Inflammatory macrophage treated with lipopolysaccharide for 1 hour (primary cell): ENCODE data around the gene AFAP1L2.

Source experiments
- DNase-seq, 2 donors: peaks; one replicate each; pipeline ENCODE4 v3.0.0-alpha.2; 2020 to 2022

AFAP1L2 gene

GRCh38 chr10:114307731-114308130 lies 96.6 kb downstream of the AFAP1L2 start:
- DNase-seq, result no peak

DNA sequence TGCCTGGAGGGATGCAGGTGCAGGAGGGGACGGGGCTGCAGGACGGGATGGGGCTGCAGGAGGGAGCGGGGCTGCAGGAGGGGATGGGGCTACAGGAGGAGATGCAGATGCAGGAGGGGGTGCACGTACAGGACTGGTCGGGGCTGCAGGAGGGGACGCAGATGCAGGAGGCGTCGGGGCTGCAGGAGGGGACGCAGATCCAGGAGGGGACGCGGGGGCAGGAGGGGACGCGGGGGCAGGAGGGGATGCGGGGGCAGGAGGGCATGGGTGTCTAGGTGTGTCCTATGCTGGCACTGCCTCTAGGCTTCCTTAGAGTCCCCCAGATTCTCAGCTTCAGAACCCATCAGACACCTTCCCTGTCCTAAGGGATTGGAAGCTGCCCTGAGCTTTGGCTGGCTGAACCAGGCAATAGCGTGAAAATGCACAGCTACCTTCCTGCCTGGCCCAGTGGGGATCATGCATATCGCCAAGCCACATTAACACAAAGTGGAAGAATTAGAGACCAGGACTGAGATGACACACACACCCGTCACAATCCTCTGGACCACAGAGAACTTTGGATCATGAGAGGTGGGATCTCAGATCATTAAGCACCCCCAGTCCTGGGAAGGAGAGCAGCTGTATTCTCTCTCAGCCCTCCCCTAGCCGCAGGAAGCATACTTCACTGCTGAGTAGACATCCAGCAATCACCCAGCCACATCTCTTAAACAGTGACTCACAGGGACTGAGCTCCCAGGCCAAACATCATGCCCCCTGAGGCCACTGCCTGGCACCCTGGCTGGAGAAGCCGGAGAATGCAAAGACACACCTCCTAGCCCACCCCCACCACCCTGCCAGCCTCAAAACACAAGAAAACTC lies 98.0 kb downstream of the AFAP1L2 start:
- no peak for DNase-seq

- DNase-seq, result no peak
These were observed 98.8 kb downstream of the AFAP1L2 start for GRCh38 chr10:114305521-114305925.

GRCh38 chr10:114304571-114305421 lies 99.5 kb downstream of the AFAP1L2 start:
- DNase-seq, result peak; percentile 4 to 33

- DNase-seq, result peak; percentile 47 to 84
These were observed 100.2 kb downstream of the AFAP1L2 start for GRCh38 chr10:114304017-114304570.

GRCh38 chr10:114303556-114303955 lies 100.7 kb downstream of the AFAP1L2 start:
- DNase-seq, result no peak

DNA sequence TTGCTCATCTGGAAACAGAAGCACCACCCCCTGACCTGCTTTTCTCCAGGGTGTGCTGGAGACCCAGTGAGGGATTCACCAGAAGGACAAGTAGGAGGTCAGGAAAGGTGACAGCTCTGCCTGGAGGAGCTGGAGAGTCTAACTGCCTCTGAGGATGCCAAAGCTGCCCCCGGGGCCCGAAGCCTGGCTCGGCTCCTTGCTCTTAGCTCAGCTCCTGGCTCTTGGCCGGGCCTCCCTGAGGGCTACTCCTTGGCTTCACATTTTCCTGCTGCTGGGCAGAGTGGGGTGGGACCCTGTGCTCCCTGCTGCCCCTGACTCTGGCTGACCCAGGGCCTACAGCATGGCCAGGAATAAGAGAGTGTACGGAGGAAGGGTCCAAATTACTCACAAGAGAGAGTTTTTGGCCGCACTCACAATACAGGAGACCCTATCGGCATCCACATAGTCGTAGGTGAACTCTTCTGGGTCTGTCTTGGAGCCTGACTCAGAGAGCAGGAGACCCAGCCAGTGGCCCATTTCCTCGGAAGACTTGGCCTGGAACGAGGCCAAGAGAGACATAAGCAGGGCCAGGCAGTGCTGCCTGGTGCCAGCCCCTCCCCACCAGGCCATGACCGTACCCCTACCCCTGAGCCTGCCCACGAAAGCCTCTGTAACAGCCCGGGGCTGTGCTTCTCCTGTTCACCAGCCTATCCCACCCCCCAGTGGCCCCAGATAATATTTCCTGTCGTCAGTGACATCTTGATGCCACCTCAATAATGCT lies 102.2 kb downstream of the AFAP1L2 start:
- no peak for DNase-seq

GRCh38 chr10:114301177-114301576 lies 103.1 kb downstream of the AFAP1L2 start:
- DNase-seq, result no peak

DNA sequence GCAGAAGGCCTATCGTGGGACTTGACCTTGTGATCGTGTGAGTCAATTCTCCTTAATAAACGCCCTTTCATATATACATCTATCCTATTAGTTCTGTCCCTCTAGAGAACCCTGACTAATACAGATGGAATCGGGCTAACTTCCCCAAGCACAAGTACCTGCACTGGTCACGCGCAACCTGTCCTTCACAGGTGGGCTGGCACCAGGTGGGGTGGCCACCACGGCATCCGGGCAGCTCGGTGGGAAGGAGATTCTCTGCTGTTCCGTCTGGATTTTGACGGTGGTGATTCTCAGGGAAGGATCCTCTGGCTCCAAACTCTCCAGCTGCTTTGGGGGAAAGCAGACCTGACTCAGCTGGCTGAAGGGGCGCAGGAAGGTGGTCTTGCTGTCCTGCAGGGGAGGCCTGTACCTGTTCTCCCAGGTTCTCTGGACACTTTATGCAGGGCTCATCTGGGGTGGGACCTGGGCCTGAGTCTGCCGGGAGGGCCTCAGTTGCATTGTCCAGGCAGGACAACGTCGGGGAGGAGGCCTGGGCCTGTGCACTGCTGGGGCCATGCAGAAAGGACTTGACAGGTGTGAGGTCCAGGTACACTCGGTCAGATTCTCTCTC lies 104.2 kb downstream of the AFAP1L2 start:
- no peak for DNase-seq

- DNase-seq, result no peak
These were observed 107.1 kb downstream of the AFAP1L2 start for GRCh38 chr10:114297136-114297705.

GRCh38 chr10:114295393-114295792 lies 108.9 kb downstream of the AFAP1L2 start:
- no peak for DNase-seq

DNA sequence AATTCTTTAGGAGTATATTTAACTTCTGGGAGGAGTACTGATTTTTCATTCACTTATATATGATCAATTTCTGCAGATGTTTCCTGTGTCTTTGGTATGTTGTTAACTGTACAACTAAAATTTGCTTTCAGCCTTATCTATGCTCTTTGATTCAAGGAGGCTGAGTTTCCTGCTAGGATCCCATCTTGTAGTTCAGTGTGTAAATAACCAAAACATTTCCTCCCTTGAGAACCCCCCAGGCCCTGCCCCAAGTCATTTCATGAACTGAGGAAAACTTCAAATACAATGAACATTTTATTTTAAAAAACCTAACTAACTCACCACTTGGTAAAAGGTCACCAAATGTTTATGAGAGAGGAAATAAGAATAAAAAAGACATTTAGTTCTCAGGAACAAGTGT lies 109.8 kb downstream of the AFAP1L2 start:
- DNase-seq, result no peak

DNA sequence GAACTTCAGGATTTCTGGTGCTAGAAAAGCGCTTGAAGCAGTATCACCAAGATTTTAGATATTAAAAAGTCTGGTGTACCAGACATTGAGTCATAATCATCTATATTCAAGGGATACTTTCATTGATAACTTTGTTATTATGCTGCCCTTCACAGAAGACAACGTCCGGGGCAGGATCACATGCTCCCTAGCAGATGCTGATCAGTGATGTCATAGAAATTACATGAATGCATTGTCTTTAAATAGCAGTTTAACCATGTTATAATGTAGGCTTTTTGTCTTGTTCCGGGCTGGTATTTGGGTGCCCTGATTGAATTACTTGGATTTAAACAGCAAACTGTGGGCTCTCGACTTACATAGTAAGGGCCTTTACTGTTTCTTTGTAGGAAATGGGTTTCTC lies 111.2 kb downstream of the AFAP1L2 start:
- DNase-seq, result no peak

GRCh38 chr10:114291516-114291915 lies 112.8 kb downstream of the AFAP1L2 start:
- no peak for DNase-seq

DNA sequence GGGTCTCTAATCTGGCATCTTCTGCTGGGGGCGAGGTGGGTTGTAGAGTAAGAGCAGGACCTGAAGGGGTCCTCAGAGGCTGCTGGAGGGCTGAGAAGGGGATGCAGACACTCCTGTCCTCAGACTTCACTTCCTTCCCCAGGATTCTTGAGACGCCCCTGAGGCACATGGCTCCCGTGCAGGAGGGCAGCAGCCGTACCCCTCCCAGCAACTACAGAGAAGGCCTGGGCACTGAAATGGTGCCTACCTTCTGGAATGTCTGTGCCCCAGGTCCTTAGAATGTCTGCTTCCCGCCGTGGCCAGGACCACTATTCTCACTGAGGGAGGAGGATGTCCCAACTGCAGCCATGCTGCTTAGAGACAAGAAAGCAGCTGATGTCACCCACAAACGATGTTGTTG lies 113.2 kb downstream of the AFAP1L2 start:
- no peak for DNase-seq

DNA sequence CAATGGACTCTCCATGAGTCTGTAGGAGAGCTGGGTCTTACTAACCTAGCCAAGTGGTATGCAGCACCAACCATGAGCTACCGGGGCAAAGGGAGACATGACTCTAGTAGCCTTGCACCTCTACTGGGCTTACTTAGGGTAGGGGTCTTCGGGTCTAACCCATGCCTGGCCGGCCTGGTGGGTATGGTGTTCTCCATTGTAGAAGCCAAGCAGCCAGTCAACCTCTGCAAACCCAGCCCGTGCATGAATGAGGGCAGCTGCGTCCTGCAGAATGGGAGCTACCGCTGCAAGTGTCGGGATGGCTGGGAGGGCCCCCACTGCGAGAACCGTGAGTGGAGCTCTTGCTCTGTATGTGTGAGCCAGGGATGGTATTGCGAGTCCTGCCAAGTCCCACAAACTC lies 114.3 kb downstream of the AFAP1L2 start:
- no peak for DNase-seq

GRCh38 chr10:114289096-114289436 lies 115.2 kb downstream of the AFAP1L2 start:
- DNase-seq, result no peak

GRCh38 chr10:114288424-114289095 lies 115.7 kb downstream of the AFAP1L2 start:
- no peak for DNase-seq

- no peak for DNase-seq
These were observed 117.4 kb downstream of the AFAP1L2 start for GRCh38 chr10:114286921-114287320.

DNA sequence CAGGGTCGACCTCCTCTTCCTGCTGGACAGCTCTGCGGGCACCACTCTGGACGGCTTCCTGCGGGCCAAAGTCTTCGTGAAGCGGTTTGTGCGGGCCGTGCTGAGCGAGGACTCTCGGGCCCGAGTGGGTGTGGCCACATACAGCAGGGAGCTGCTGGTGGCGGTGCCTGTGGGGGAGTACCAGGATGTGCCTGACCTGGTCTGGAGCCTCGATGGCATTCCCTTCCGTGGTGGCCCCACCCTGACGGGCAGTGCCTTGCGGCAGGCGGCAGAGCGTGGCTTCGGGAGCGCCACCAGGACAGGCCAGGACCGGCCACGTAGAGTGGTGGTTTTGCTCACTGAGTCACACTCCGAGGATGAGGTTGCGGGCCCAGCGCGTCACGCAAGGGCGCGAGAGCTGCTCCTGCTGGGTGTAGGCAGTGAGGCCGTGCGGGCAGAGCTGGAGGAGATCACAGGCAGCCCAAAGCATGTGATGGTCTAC lies 118.3 kb downstream of the AFAP1L2 start:
- DNase-seq, result no peak

DNA sequence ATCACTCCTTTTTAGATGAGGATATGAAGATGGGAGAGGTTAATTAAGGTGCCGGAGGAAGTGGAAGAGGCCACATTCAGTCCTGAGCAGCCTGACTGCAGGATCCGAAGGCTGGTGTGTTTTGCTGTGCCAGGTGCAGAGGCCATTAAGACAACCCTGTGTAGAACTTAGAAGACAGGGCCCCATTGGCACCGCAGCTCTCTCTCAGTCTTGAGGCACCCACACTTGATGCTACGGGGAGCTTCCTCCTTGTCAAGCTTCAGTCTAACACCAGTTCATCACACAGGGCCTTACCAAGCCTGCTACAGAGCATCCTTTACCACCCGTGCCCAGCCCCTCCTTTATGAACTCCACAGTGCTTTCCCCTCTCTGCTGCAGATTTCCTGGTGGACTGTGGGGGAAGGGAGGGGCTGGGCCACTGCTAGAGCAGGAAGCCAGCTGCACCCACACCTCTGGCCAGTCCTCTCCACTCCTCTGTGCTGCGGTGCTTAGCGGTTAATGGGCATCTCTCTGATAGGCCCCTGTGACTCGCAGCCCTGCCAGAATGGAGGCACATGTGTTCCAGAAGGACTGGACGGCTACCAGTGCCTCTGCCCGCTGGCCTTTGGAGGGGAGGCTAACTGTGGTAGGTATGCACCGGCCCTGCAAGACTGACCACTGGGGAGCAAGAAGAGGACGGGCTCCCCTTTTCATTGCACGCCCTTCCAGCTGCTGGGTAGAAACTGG lies 119.8 kb downstream of the AFAP1L2 start:
- no peak for DNase-seq
